Coronary artery (tissue), 2 donors: ENCODE data around the gene DEXI.
A peak's percentile ranks its signal among the peaks of the same experiment; 100 is the strongest.

Experiments used
- DNase-seq: peaks from one replicate; pipeline ENCODE4 v3.0.0-alpha.2; 2017; ENCODE audit warnings: low spot score
- H3K27ac ChIP-seq, 2 donors: fragments of 200-600 bp; sonication (generic); one replicate each; pipeline ENCODE4 v1.5.1; 2016 to 2019
- H3K4me3 ChIP-seq: fragments of 200-600 bp; sonication (generic); 2 replicates; pipeline ENCODE4 v1.5.1; 2016; ENCODE audit warnings: mild to moderate bottlenecking, moderate library complexity
- TF ChIP-seq, protein P1 (sequence below): fragments of 200-600 bp; sonication (generic); IDR thresholded peaks from one replicate; pipeline ENCODE4 v1.5.1; 2019; ENCODE audit warnings: antibody characterized with exemption

The DEXI gene

DNA sequence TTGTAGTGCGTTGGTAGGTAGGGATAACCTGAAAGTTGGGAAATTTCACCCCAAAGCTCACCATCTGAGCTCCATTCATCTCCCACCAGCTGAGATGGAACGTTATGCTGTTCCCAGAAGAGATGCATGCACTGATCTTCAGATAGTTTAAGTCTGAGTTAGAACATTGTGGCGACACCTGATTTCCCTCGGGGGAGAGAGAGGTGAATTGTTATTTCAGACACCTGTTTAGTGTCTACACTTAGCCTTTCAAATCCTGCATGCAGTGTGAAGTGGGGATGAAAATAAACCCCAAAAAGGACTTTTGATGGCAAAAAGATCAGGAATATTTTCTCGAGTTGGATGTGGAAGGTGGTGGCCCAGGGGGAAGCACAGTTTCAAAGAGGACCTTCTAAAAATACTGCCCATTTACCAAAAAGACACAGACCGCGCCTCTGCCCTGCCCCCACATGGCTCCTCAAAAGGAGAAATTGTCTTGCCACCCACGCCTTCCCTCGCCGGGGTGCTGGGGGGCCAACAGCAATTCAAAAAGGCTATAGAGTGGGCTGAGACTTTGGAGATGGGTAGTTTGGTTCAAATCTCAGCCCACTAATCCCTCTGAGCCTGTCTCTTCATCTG lies 53.8 kb downstream of the DEXI start:
- DNase-seq: no peak
- Histone ChIP-seq H3K4me3 (no peak overlapping the region), H3K27ac (no peak overlapping the region)
- TF ChIP-seq, protein P1, sequence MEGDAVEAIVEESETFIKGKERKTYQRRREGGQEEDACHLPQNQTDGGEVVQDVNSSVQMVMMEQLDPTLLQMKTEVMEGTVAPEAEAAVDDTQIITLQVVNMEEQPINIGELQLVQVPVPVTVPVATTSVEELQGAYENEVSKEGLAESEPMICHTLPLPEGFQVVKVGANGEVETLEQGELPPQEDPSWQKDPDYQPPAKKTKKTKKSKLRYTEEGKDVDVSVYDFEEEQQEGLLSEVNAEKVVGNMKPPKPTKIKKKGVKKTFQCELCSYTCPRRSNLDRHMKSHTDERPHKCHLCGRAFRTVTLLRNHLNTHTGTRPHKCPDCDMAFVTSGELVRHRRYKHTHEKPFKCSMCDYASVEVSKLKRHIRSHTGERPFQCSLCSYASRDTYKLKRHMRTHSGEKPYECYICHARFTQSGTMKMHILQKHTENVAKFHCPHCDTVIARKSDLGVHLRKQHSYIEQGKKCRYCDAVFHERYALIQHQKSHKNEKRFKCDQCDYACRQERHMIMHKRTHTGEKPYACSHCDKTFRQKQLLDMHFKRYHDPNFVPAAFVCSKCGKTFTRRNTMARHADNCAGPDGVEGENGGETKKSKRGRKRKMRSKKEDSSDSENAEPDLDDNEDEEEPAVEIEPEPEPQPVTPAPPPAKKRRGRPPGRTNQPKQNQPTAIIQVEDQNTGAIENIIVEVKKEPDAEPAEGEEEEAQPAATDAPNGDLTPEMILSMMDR: no peak

GRCh38 chr16:10885246-10885645 lies 57.0 kb downstream of the DEXI start:
- no peak for DNase-seq
- TF ChIP-seq, protein P1: no peak
- H3K27ac ChIP-seq: peak overlapping the region in 1 of 2 donors; percentile 10

DNA sequence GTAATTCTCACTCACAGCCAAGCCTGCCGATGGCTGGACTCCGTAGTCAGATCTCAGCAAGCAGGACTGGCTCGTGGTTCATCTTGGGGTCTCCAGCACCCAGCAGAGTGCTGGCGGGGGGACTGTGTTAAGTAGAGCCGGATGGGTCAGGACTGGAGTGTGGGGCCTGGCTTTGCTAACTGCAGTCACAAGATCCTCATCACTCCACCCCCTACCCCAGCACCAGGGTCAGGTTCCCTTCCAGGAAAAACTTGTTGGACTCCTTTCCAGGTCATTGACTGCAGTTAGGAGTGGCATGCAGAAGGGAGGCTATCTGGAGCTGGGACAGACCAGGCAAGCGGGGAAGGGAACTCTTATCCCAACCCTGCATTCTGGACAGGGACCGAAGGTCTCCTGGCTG lies 59.3 kb downstream of the DEXI start:
- DNase-seq: no peak
- Histone ChIP-seq H3K4me3 (no peak overlapping the region), H3K27ac (no peak overlapping the region)
- TF ChIP-seq, protein P1: no peak

More at GRCh38 chr16:10885246-10885645, 57.0 kb downstream of the DEXI start:
- H3K4me3 ChIP-seq: no peak overlapping the region

- TF ChIP-seq, protein P1: no peak
- Histone ChIP-seq H3K4me3 (no peak overlapping the region), H3K27ac (no peak overlapping the region)
- DNase-seq: no peak
These were observed 60.7 kb downstream of the DEXI start for GRCh38 chr16:10881479-10882030.

GRCh38 chr16:10880594-10881452 lies 61.4 kb downstream of the DEXI start:
- Histone ChIP-seq H3K27ac (no peak overlapping the region), H3K4me3 (no peak overlapping the region)
- TF ChIP-seq, protein P1: no peak
- no peak for DNase-seq

DNA sequence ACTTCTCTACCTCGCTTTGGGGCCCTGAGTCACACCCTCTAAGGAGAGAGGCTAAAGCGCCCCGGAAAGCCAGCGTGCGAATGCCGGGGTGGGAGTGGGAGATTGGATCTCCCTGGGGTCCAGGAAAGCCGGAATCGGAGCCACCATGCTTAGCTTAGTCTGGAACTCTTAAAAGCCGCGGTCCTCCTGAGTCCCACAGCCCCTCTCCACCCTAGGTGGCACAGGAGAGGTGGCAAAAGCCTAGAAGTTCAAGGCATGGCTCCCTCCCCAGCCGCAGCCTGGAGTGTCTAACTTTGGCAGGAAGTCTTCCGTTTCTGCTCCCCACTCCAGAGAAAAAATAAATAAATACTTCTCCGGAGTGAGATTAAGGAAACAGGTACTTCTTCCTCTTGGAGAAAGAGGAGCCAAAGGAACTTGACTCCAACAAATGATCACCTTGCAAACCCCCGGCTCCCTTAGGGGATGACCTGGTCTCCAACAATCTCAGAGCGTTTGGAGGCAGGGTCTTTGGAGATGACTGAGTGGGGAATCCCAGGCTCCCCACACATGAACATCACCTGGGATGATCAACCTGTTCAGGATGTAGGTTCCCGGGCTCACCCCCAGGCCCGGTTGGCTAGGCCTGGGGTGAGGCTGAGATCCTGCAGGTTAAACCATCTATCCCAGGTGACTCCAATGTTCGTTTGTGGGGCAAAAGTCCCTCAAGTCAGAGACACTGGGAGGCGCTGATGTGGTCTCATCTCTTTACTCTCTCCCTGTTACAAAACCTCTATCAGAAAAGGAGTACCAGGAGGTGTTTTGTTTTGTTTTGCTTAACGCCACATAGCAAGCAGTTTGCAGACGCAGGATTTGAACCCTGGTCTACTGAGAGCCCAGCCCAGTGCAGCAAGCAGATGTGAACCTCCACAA lies 62.3 kb downstream of the DEXI start:
- DNase-seq: no peak
- peak overlapping the region; percentile 81 for H3K4me3 ChIP-seq
- peak overlapping the region in 1 of 2 donors; percentile 59 for H3K27ac ChIP-seq
- TF ChIP-seq, protein P1: no peak
